H54 (cell line): ENCODE measurements around the gene IQCN.
A peak's percentile ranks its signal among the peaks of the same experiment; 100 is the strongest.

Source experiments
- DNase-seq: peaks from one replicate; pipeline ENCODE4 v3.0.0; 2011; ENCODE audit warnings: low spot score, mixed read lengths; ENCODE audit not compliant: insufficient read length
- FAIRE-seq: peaks from 3 replicates; lab custom pipeline; 2011; peaks lifted over from hg19 to GRCh38; lab: Jason Lieb, UNC
- POLR2A ChIP-seq: IDR thresholded peaks from 2 replicates; pipeline ENCODE4 v1.6.1; 2011; ENCODE audit warnings: low read depth, mild to moderate bottlenecking, low read length

Gene IQCN

GRCh38 chr19:18259893-18260292 lies 14.4 kb downstream of the IQCN start:
- FAIRE-seq (no peak), DNase-seq (no peak)
- TF ChIP-seq POLR2A, result no peak

- FAIRE-seq, result no peak
- peak; percentile 54 for DNase-seq
- TF ChIP-seq POLR2A, result no peak
Measured at GRCh38 chr19:18257503-18258470, 16.5 kb downstream of the IQCN start.

- FAIRE-seq (no peak), DNase-seq (no peak)
- TF ChIP-seq POLR2A, result no peak
Measured at GRCh38 chr19:18254546-18255503, 19.4 kb downstream of the IQCN start.

- no peak for TF ChIP-seq POLR2A
- FAIRE-seq (no peak), DNase-seq (no peak)
Measured at GRCh38 chr19:18253716-18254115, 20.5 kb downstream of the IQCN start.

GRCh38 chr19:18253130-18253529 lies 21.1 kb downstream of the IQCN start:
- no peak for TF ChIP-seq POLR2A
- FAIRE-seq, result no peak
- DNase-seq, result no peak

GRCh38 chr19:18252370-18252717 lies 21.9 kb downstream of the IQCN start:
- TF ChIP-seq POLR2A, result no peak
- DNase-seq, result no peak
- FAIRE-seq, result no peak

GRCh38 chr19:18251587-18252369 lies 22.5 kb downstream of the IQCN start:
- DNase-seq, result peak; percentile 77
- TF ChIP-seq POLR2A, result no peak
- peak; percentile 53 for FAIRE-seq

GRCh38 chr19:18249834-18250233 lies 24.4 kb downstream of the IQCN start:
- TF ChIP-seq POLR2A, result no peak
- DNase-seq, result no peak
- no peak for FAIRE-seq

GRCh38 chr19:18245297-18245696 lies 29.0 kb downstream of the IQCN start:
- no peak for FAIRE-seq
- TF ChIP-seq POLR2A, result no peak
- no peak for DNase-seq

GRCh38 chr19:18239303-18239702 lies 34.9 kb downstream of the IQCN start:
- DNase-seq (no peak), FAIRE-seq (no peak)
- TF ChIP-seq POLR2A, result no peak

GRCh38 chr19:18234194-18234593 lies 40.1 kb downstream of the IQCN start:
- no peak for DNase-seq
- no peak for FAIRE-seq
- no peak for TF ChIP-seq POLR2A

- FAIRE-seq (no peak), DNase-seq (no peak)
Measured at GRCh38 chr19:18233224-18233825, 40.9 kb downstream of the IQCN start.

More at GRCh38 chr19:18233224-18233825, 40.9 kb downstream of the IQCN start:
- TF ChIP-seq POLR2A, result no peak
